Mesenchymal stem cell (in vitro differentiated cells and primary cell): ENCODE results near the gene SKAP1.
"Not testable (repeated sequence)": the region's sequence is repeated elsewhere in the genome, so short reads cannot be mapped to it uniquely, and the experiment has no call there.

ENCODE experiments used
- DNase-seq: peaks from one replicate; pipeline ENCODE4 v3.0.0-alpha.2; 2013
- H2AFZ ChIP-seq: one replicate; pipeline ENCODE4 v1.6.1; 2013; ENCODE audit warnings: low read depth, mild to moderate bottlenecking, control low read depth, inconsistent platforms, low read length, moderate library complexity
- H2AK5ac ChIP-seq: 2 replicates; pipeline ENCODE4 v1.6.1; 2013; ENCODE audit warnings: low read length, moderate library complexity, mild to moderate bottlenecking, inconsistent platforms; ENCODE audit not compliant: severe bottlenecking
- H2BK120ac ChIP-seq: one replicate; pipeline ENCODE4 v1.6.1; 2013; ENCODE audit warnings: low read depth, mild to moderate bottlenecking, inconsistent platforms, low read length, moderate library complexity
- H2BK12ac ChIP-seq, 2 experiments: one replicate each; pipeline ENCODE4 v1.6.1; 2013; ENCODE audit warnings: inconsistent platforms in 2 of 2, low read length in 2 of 2, mild to moderate bottlenecking in 2 of 2, moderate library complexity in 2 of 2, control low read depth in 1 of 2
- H2BK15ac ChIP-seq: one replicate; pipeline ENCODE4 v1.6.1; 2013; ENCODE audit warnings: mild to moderate bottlenecking, low read depth, inconsistent platforms; ENCODE audit not compliant: poor library complexity, severe bottlenecking
- H2BK5ac ChIP-seq: 2 replicates; pipeline ENCODE4 v1.6.1; 2013; ENCODE audit warnings: low read depth, mild to moderate bottlenecking, low read length, control low read depth, inconsistent platforms; ENCODE audit not compliant: poor library complexity, severe bottlenecking
- H3K14ac ChIP-seq, 2 experiments: one replicate each; pipeline ENCODE4 v1.6.1; 2013; ENCODE audit warnings: inconsistent platforms in 2 of 2, low read length in 2 of 2, control low read depth in 1 of 2, mild to moderate bottlenecking in 1 of 2, moderate library complexity in 1 of 2
- H3K18ac ChIP-seq, 2 experiments: one replicate each; pipeline ENCODE4 v1.6.1; 2013; ENCODE audit warnings: inconsistent platforms in 2 of 2, low read length in 2 of 2, control low read depth in 1 of 2, low read depth in 1 of 2, mild to moderate bottlenecking in 1 of 2
- H3K23ac ChIP-seq, 2 experiments: one replicate each; pipeline ENCODE4 v1.6.1; 2013; ENCODE audit warnings: inconsistent platforms in 2 of 2, low read length in 2 of 2, mild to moderate bottlenecking in 2 of 2, moderate library complexity in 2 of 2, control low read depth in 1 of 2
- H3K27ac ChIP-seq: 2 replicates; pipeline ENCODE4 v1.5.1; 2013; ENCODE audit warnings: mild to moderate bottlenecking, moderate library complexity, low read length, control low read depth, inconsistent platforms; ENCODE audit not compliant: poor library complexity, severe bottlenecking
- H3K27me3 ChIP-seq, 2 experiments: 2 replicates each; pipeline versions ENCODE4 v1.6.1 to v1.7.0; 2013; ENCODE audit warnings: low read length in 2 of 2, mild to moderate bottlenecking in 2 of 2, moderate library complexity in 2 of 2, control low read depth in 1 of 2, inconsistent platforms in 1 of 2; ENCODE audit not compliant: control insufficient read depth in 1 of 2, insufficient read depth in 1 of 2
- H3K36me3 ChIP-seq, 2 experiments: 2 replicates each; pipeline versions ENCODE4 v1.6.1 to v1.7.0; 2013; ENCODE audit warnings: low read length in 2 of 2, control low read depth in 1 of 2, inconsistent platforms in 1 of 2, low read depth in 1 of 2, mild to moderate bottlenecking in 1 of 2; ENCODE audit not compliant: insufficient read depth in 2 of 2, control insufficient read depth in 1 of 2
- H3K4ac ChIP-seq, 2 experiments: one replicate each; pipeline ENCODE4 v1.6.1; 2013; ENCODE audit warnings: inconsistent platforms in 2 of 2, low read length in 2 of 2, mild to moderate bottlenecking in 2 of 2, moderate library complexity in 2 of 2, control low read depth in 1 of 2, low read depth in 1 of 2
- H3K4me1 ChIP-seq: 2 replicates; pipeline ENCODE4 v1.6.1; 2013; ENCODE audit warnings: low read depth, low read length, control low read depth; ENCODE audit not compliant: control insufficient read depth, insufficient read depth
- H3K4me2 ChIP-seq: 2 replicates; pipeline ENCODE4 v1.6.1; 2013; ENCODE audit warnings: low read length, mild to moderate bottlenecking, inconsistent platforms; ENCODE audit not compliant: poor library complexity, severe bottlenecking
- H3K4me3 ChIP-seq, 2 experiments: 2 replicates each; pipeline versions ENCODE4 v1.5.1 to v1.7.0; 2013; ENCODE audit warnings: low read length in 2 of 2, mild to moderate bottlenecking in 2 of 2, control low read depth in 1 of 2, low read depth in 1 of 2; ENCODE audit not compliant: insufficient read depth in 1 of 2
- H3K79me1 ChIP-seq: replicated peaks from 2 replicates; pipeline ENCODE4 v1.6.1; 2013; ENCODE audit warnings: mild to moderate bottlenecking, control low read depth, low read length, inconsistent platforms; ENCODE audit not compliant: poor library complexity, severe bottlenecking
- H3K9ac ChIP-seq: 2 replicates; pipeline ENCODE4 v1.7.0; 2013; ENCODE audit warnings: mild to moderate bottlenecking, low read length, moderate library complexity
- H3K9me3 ChIP-seq: 2 replicates; pipeline ENCODE4 v1.7.0; 2013; ENCODE audit warnings: mild to moderate bottlenecking, low read length; ENCODE audit not compliant: control insufficient read depth
- H4K8ac ChIP-seq: one replicate; pipeline ENCODE4 v1.6.1; 2013; ENCODE audit warnings: inconsistent platforms, mild to moderate bottlenecking, low read length, moderate library complexity
- H4K91ac ChIP-seq: one replicate; pipeline ENCODE4 v1.6.1; 2013; ENCODE audit warnings: mild to moderate bottlenecking, low read length, inconsistent platforms
- WGBS: methylation state at CpG from one replicate; pipeline ENCODE4 v1.1.7; 2013; ENCODE audit warnings: mixed read lengths; 5-methylcytosine and 5-hydroxymethylcytosine counted together

Gene SKAP1

GRCh38 chr17:48340916-48341315 lies 89.1 kb downstream of the SKAP1 start:
- Histone ChIP-seq H2AK5ac (no peak overlapping the region), H2BK15ac (no peak overlapping the region), H3K4ac (no peak overlapping the region), H3K79me1 (no peaks in the 10 kb centered on the region), H3K27ac (no peak overlapping the region), H3K18ac (no peak overlapping the region), H3K4me1 (no peaks in the 10 kb centered on the region), H3K14ac (no peak overlapping the region), H2BK12ac (no peak overlapping the region), H2BK5ac (no peak overlapping the region), H3K4me3 (no peak overlapping the region), H3K9me3 (no peaks in the 10 kb centered on the region), H3K23ac (no peak overlapping the region), H3K9ac (no peak overlapping the region), H2BK120ac (no peak overlapping the region), H4K91ac (no peak overlapping the region), H2AFZ (no peak overlapping the region), H4K8ac (no peak overlapping the region), H3K36me3 (no peaks in the 10 kb centered on the region), H3K4me2 (no peak overlapping the region), H3K27me3 (peaks cover 0 to 4% of the 10 kb centered on the region in 2 experiments)
- WGBS: 97% methylated on average over 2 of the region's 2 CpGs
- DNase-seq: no peak

- Histone ChIP-seq H3K23ac (no peak overlapping the region), H4K8ac (no peak overlapping the region), H3K27ac (no peak overlapping the region), H3K27me3 (peaks cover 0 to 4% of the 10 kb centered on the region in 2 experiments), H3K4me3 (no peak overlapping the region), H3K18ac (no peak overlapping the region), H3K36me3 (no peaks in the 10 kb centered on the region), H2BK12ac (no peak overlapping the region), H3K4me2 (no peak overlapping the region), H2AFZ (no peak overlapping the region), H2BK5ac (no peak overlapping the region), H4K91ac (no peak overlapping the region), H3K14ac (no peak overlapping the region), H3K4me1 (no peaks in the 10 kb centered on the region), H3K79me1 (no peaks in the 10 kb centered on the region), H3K9me3 (no peaks in the 10 kb centered on the region), H2AK5ac (no peak overlapping the region), H3K9ac (no peak overlapping the region), H2BK15ac (no peak overlapping the region), H2BK120ac (no peak overlapping the region), H3K4ac (no peak overlapping the region)
- no peak for DNase-seq
- 0% methylated on average over 1 of the region's 2 CpGs for whole genome bisulfite sequencing
Measured at GRCh38 chr17:48338720-48339119, 91.3 kb downstream of the SKAP1 start.

- not testable (repeated sequence) for H3K4me2 ChIP-seq, H4K8ac ChIP-seq, H2BK15ac ChIP-seq, H3K27me3 ChIP-seq, H2AFZ ChIP-seq, H2BK120ac ChIP-seq, H3K4ac ChIP-seq, H3K79me1 ChIP-seq, H4K91ac ChIP-seq, H2AK5ac ChIP-seq, H3K23ac ChIP-seq, H3K9me3 ChIP-seq, H3K9ac ChIP-seq, H3K4me1 ChIP-seq, H3K14ac ChIP-seq, H2BK5ac ChIP-seq, H3K36me3 ChIP-seq, DNase-seq, H3K27ac ChIP-seq, H3K4me3 ChIP-seq
- 90% methylated on average over 1 of the region's 2 CpGs for WGBS
- Histone ChIP-seq H2BK12ac (peak overlapping the region in 1 of 2 experiments; percentile 15), H3K18ac (peak overlapping the region in 1 of 2 experiments; percentile 11)
Measured at GRCh38 chr17:48337903-48338302, 92.1 kb downstream of the SKAP1 start.

GRCh38 chr17:48336986-48337385 lies 93.0 kb downstream of the SKAP1 start:
- Histone ChIP-seq H3K4me2 (no peak overlapping the region), H2BK120ac (no peak overlapping the region), H2BK12ac (no peak overlapping the region), H3K36me3 (no peaks in the 10 kb centered on the region), H2AFZ (no peak overlapping the region), H3K4ac (no peak overlapping the region), H3K14ac (no peak overlapping the region), H3K27ac (no peak overlapping the region), H3K9me3 (no peaks in the 10 kb centered on the region), H4K91ac (no peak overlapping the region), H3K79me1 (no peaks in the 10 kb centered on the region), H2AK5ac (no peak overlapping the region), H3K4me1 (no peaks in the 10 kb centered on the region), H3K9ac (no peak overlapping the region), H3K27me3 (peaks cover 0 to 4% of the 10 kb centered on the region in 2 experiments), H2BK15ac (no peak overlapping the region), H4K8ac (no peak overlapping the region), H3K18ac (no peak overlapping the region), H3K4me3 (no peak overlapping the region), H2BK5ac (no peak overlapping the region), H3K23ac (no peak overlapping the region)
- DNase-seq: no peak
- no CpG with 5 or more reads among the region's 2 CpGs for WGBS
